BE2C (cell line): ENCODE results near the gene FBXO44.

Experiments used
- DNase-seq: peaks from one replicate; pipeline ENCODE4 v3.0.0-alpha.2; 2020
- H3K27me3 ChIP-seq: fragments of 250-450 bp; sonication (Bioruptor Pico); 2 replicates; pipeline ENCODE4 v1.5.1; 2020; ENCODE audit warnings: mild to moderate bottlenecking
- H3K36me3 ChIP-seq: fragments of 250-450 bp; sonication (Bioruptor Pico); 2 replicates; pipeline ENCODE4 v1.5.1; 2020; ENCODE audit warnings: mild to moderate bottlenecking
- H3K4me1 ChIP-seq: fragments of 250-450 bp; sonication (Bioruptor Pico); 2 replicates; pipeline ENCODE4 v1.5.1; 2020
- H3K4me3 ChIP-seq: 2 replicates; pipeline ENCODE4 v1.5.1; 2011; ENCODE audit warnings: low read depth, low read length
- H3K9me3 ChIP-seq: fragments of 250-450 bp; sonication (Bioruptor Pico); 2 replicates; pipeline ENCODE4 v1.5.1; 2020
- CTCF ChIP-seq: IDR thresholded peaks from 2 replicates; pipeline ENCODE4 v1.5.1; 2012; ENCODE audit warnings: mild to moderate bottlenecking, low read depth, low read length

FBXO44 gene

GRCh38 chr1:11691302-11691914, 36.7 kb downstream of the FBXO44 start, which contains the start of gene DRAXIN:
Gene DRAXIN (plus strand): TSS chr1:11691710. CDS start chr1:11706259, 14,549 bp downstream.
- no peak within 1 kb of the TSS; the same call in 1 of the 2 replicates for H3K4me3 ChIP-seq
- peaks cover 42% of the 10 kb centered on the region for H3K27me3 ChIP-seq
- no peaks in the 10 kb centered on the region for H3K4me1 ChIP-seq
- H3K36me3 ChIP-seq: no peaks in the 10 kb centered on the region
- no peaks in the 10 kb centered on the region for H3K9me3 ChIP-seq
- no peak for TF ChIP-seq CTCF
- DNase-seq: peak; percentile 18

GRCh38 chr1:11691928-11692711, 37.4 kb downstream of the FBXO44 start:
- TF ChIP-seq CTCF: no peak
- no peak for DNase-seq
- H3K4me1 ChIP-seq: no peaks in the 10 kb centered on the region
- peaks cover 42% of the 10 kb centered on the region for H3K27me3 ChIP-seq
- no peak overlapping the region for H3K4me3 ChIP-seq
- no peaks in the 10 kb centered on the region for H3K9me3 ChIP-seq
- H3K36me3 ChIP-seq: no peaks in the 10 kb centered on the region

GRCh38 chr1:11693024-11693590, 38.4 kb downstream of the FBXO44 start:
- no peak for DNase-seq
- Histone ChIP-seq H3K4me1 (no peaks in the 10 kb centered on the region), H3K36me3 (no peaks in the 10 kb centered on the region), H3K4me3 (no peak overlapping the region), H3K27me3 (peaks cover 42% of the 10 kb centered on the region), H3K9me3 (no peaks in the 10 kb centered on the region)
- TF ChIP-seq CTCF: no peak

GRCh38 chr1:11693917-11694316, 39.2 kb downstream of the FBXO44 start:
- DNase-seq: no peak
- Histone ChIP-seq H3K4me1 (no peaks in the 10 kb centered on the region), H3K4me3 (no peak overlapping the region), H3K36me3 (no peaks in the 10 kb centered on the region), H3K9me3 (no peaks in the 10 kb centered on the region), H3K27me3 (peaks cover 42% of the 10 kb centered on the region)
- no peak for TF ChIP-seq CTCF

- no peak for DNase-seq
- TF ChIP-seq CTCF: no peak
- Histone ChIP-seq H3K4me1 (no peaks in the 10 kb centered on the region), H3K4me3 (no peak overlapping the region), H3K27me3 (peaks cover 30% of the 10 kb centered on the region), H3K9me3 (no peaks in the 10 kb centered on the region), H3K36me3 (no peaks in the 10 kb centered on the region)
Measured at GRCh38 chr1:11695861-11696260, 41.2 kb downstream of the FBXO44 start.
